GM23338 (cell line): Measurements from ENCODE around the gene SLC17A7. TPM values are rescaled to one million over a fixed set of nuclear protein-coding genes. Genes with fewer than 3 reads are reported as not detected.
A peak's percentile ranks its signal among the peaks of the same experiment; 100 is the strongest.

Experiments
- ATAC-seq: fragments of 200-7000 bp; cut with Tn5 transposase; 3 replicates; pipeline ENCODE4 v1.9.1; 2020
- DNase-seq: peaks from one replicate; pipeline ENCODE4 v3.0.0-alpha.2; 2015; ENCODE audit warnings: low spot score
- H2AFZ ChIP-seq: fragments of 200-600 bp; sonication (generic); 2 replicates; pipeline ENCODE4 v1.8.0; 2016; ENCODE audit warnings: antibody characterized with exemption, mild to moderate bottlenecking, moderate library complexity
- H3F3A ChIP-seq: fragments of 200-600 bp; sonication (generic); replicated peaks from 2 replicates; pipeline ENCODE4 v1.8.0; 2017; ENCODE audit warnings: antibody characterized with exemption, mixed run types, low read depth
- H3K27ac ChIP-seq: fragments of 200-600 bp; sonication (generic); 2 replicates; pipeline ENCODE4 v1.6.1; 2016; ENCODE audit warnings: low read depth
- H3K27me3 ChIP-seq: fragments of 200-600 bp; sonication (generic); 2 replicates; pipeline ENCODE4 v1.8.0; 2016; ENCODE audit warnings: mild to moderate bottlenecking, mixed run types, moderate library complexity; ENCODE audit not compliant: insufficient read depth
- H3K36me3 ChIP-seq: fragments of 200-600 bp; sonication (generic); 2 replicates; pipeline ENCODE4 v1.8.0; 2016; ENCODE audit warnings: mild to moderate bottlenecking; ENCODE audit not compliant: insufficient read depth
- H3K4me1 ChIP-seq: fragments of 200-600 bp; sonication (generic); 2 replicates; pipeline ENCODE4 v1.8.0; 2016; ENCODE audit warnings: mild to moderate bottlenecking, moderate library complexity; ENCODE audit not compliant: insufficient read depth
- H3K4me2 ChIP-seq: fragments of 200-600 bp; sonication (generic); 2 replicates; pipeline ENCODE4 v1.7.1; 2017; ENCODE audit warnings: mixed run types
- H3K4me3 ChIP-seq: fragments of 200-600 bp; sonication (generic); 2 replicates; pipeline ENCODE4 v1.6.1; 2016; ENCODE audit warnings: mixed run types
- H3K79me2 ChIP-seq: fragments of 200-600 bp; sonication (generic); replicated peaks from 2 replicates; pipeline ENCODE4 v1.8.0; 2017; ENCODE audit warnings: mild to moderate bottlenecking; ENCODE audit not compliant: insufficient read depth
- H3K9me2 ChIP-seq: fragments of 200-600 bp; sonication (generic); 2 replicates; pipeline ENCODE4 v1.8.0; 2017; ENCODE audit not compliant: insufficient read depth
- H4K20me1 ChIP-seq: fragments of 200-600 bp; sonication (generic); replicated peaks from 2 replicates; pipeline ENCODE4 v1.8.0; 2017; ENCODE audit warnings: mild to moderate bottlenecking; ENCODE audit not compliant: insufficient read depth
- H3K27ac Mint-ChIP-seq: 2 replicates; pipeline ENCODE4 v1.8.0; 2020; ENCODE audit warnings: inconsistent platforms, mild to moderate bottlenecking, moderate library complexity, mixed read lengths
- H3K27me3 Mint-ChIP-seq: 3 replicates; pipeline ENCODE4 v1.8.0; 2022; ENCODE audit warnings: low read depth, mild to moderate bottlenecking, moderate library complexity, mixed read lengths, inconsistent platforms; ENCODE audit not compliant: insufficient read depth, poor library complexity
- H3K36me3 Mint-ChIP-seq: 3 replicates; pipeline ENCODE4 v1.8.0; 2021; ENCODE audit warnings: low read depth, mild to moderate bottlenecking, inconsistent platforms, moderate library complexity, mixed read lengths
- H3K4me1 Mint-ChIP-seq: 3 replicates; pipeline ENCODE4 v1.8.0; 2020; ENCODE audit warnings: mild to moderate bottlenecking, inconsistent platforms, mixed read lengths
- H3K4me3 Mint-ChIP-seq: 3 replicates; pipeline ENCODE4 v1.8.0; 2021; ENCODE audit warnings: moderate library complexity, mild to moderate bottlenecking, inconsistent platforms, mixed read lengths
- H3K9me3 Mint-ChIP-seq: 3 replicates; pipeline ENCODE4 v1.8.0; 2020; ENCODE audit warnings: moderate library complexity, mild to moderate bottlenecking, inconsistent platforms, mixed read lengths
- CREB1 ChIP-seq: fragments of 250-450 bp; sonication (Bioruptor Pico); IDR thresholded peaks from 2 replicates; pipeline ENCODE4 v1.5.0; 2020; ENCODE audit warnings: low read depth, mild to moderate bottlenecking, moderate library complexity
- EZH2 ChIP-seq: fragments of 200-600 bp; sonication (generic); IDR thresholded peaks from one replicate; pipeline ENCODE4 v1.8.0; 2017; ENCODE audit warnings: antibody characterized with exemption, mild to moderate bottlenecking, low read depth; ENCODE audit not compliant: unreplicated experiment
- EZH2phosphoT487 ChIP-seq: fragments of 200-600 bp; sonication (generic); IDR thresholded peaks from one replicate; pipeline ENCODE4 v1.8.1; 2018; ENCODE audit warnings: antibody characterized with exemption; ENCODE audit not compliant: unreplicated experiment
- JUNB ChIP-seq: IDR thresholded peaks from one replicate; pipeline ENCODE4 v1.6.1; 2016; ENCODE audit warnings: antibody characterized with exemption; ENCODE audit not compliant: unreplicated experiment
- NANOG ChIP-seq: IDR thresholded peaks from 2 replicates; pipeline ENCODE4 v1.6.1; 2016; ENCODE audit warnings: antibody characterized with exemption, borderline replicate concordance
- POLR2AphosphoS5 ChIP-seq: IDR thresholded peaks from 2 replicates; pipeline ENCODE4 v1.6.1; 2016; ENCODE audit warnings: antibody characterized with exemption, low read depth
- STAT1 ChIP-seq: IDR thresholded peaks from one replicate; pipeline ENCODE4 v1.6.1; 2016; ENCODE audit warnings: antibody characterized with exemption; ENCODE audit not compliant: unreplicated experiment
- ZNF331 ChIP-seq: fragments of 250-450 bp; sonication (Bioruptor Pico); IDR thresholded peaks from 2 replicates; pipeline ENCODE4 v1.5.0; 2020; ENCODE audit warnings: low read depth, mild to moderate bottlenecking, moderate library complexity
- polyA plus RNA-seq: library from polyadenylated mRNA; unstranded; fragments of >200 nt; fragmentation: Nextera tagmentation; extraction: Ambion mirVana; gene quantifications from 2 replicates; pipeline ENCODE4 v1.2.1, GENCODE V29; 2016
- total RNA-seq: library from RNA; depleted of rRNA; stranded (reverse); fragments of >200 nt; shearing (Covaris generic); gene quantifications from 2 replicates; pipeline ENCODE4 v1.2.3, GENCODE V29; 2014
- TF ChIP-seq, protein P1 (sequence below), 2 experiments: fragments of 200-600 bp in 1 of 2; sonication (generic) in 1 of 2; conservative IDR thresholded peaks; 2 replicates each; pipeline versions ENCODE4 v1.5.1 to v1.6.1; 2016 to 2017; ENCODE audit warnings: antibody characterized with exemption in 2 of 2, low read depth in 2 of 2, mild to moderate bottlenecking in 2 of 2, moderate library complexity in 1 of 2
- TF ChIP-seq, protein P2 (sequence below): fragments of 250-450 bp; sonication (Bioruptor Pico); IDR thresholded peaks from 2 replicates; pipeline ENCODE4 v1.5.0; 2020; ENCODE audit warnings: mild to moderate bottlenecking, moderate library complexity
- TF ChIP-seq, protein P3 (sequence below): IDR thresholded peaks from 2 replicates; pipeline ENCODE4 v1.6.1; 2016; ENCODE audit warnings: antibody characterized with exemption
- TF ChIP-seq, protein P4 (sequence below): IDR thresholded peaks from one replicate; pipeline ENCODE4 v1.6.1; 2018; ENCODE audit warnings: antibody characterized with exemption; ENCODE audit not compliant: unreplicated experiment

SLC17A7 gene
- total and polyA plus RNA-seq, 2 experiments from 2014 or later, result 0.90 to 1.5 TPM

DNA sequence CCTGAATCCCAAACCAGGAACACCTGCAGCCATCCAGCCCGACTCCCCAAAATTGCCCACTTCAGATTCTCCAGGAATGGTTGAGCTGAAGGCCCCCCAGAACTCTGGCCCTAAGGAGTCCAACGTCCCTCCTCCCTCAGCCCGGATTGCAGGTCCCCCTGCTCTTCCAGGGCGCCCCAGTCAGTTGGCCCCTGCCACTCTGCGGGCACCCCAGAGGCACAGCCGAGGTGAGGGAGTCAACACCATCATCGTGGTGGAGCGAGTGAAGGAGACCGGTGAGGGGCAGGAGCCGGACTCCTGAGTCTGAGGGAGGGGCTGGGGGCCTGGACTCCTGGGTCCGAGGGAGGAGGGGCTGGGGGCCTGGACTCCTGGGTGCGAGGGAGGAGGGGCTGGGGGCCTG is 14.0 kb downstream of the SLC17A7 start (continued):
- TF ChIP-seq JUNB, result no peak

DNA sequence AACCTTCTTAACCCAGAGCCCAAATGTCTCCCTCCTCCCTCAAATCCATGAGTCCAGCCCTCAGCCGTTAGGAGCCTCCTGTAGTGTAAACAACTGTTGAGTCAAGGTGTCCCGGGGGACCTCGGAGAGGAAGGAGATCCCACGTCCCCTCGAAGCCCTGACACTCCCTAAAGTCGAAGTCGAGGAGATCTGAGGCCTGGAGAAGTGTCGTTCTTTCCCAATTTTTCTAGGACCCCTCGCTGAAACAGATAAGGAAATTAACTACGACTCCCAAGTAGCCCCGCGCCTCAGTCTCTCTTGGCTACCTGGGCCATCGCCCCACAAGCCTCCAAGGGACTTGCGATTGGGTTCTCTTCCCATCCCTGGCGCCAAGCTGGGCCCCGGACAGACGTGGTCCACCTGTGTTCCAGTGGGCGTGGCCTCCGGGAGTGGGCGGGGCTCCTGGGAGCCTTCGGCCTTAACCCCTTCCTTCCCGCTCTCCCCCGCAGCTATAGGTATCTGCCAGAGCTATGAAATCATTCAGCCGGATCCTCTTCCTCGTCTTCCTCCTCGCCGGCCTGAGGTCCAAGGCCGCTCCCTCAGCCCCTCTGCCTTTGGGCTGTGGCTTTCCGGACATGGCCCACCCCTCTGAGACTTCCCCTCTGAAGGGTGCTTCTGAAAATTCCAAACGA is 15.3 kb downstream of the SLC17A7 start:
- H3K9me3 Mint-ChIP-seq, result peaks cover 8% of the 10 kb centered on the region
- H3K36me3 Mint-ChIP-seq, result no peaks in the 10 kb centered on the region; the same call in 2 of the 3 replicates
- H3K79me2 ChIP-seq, result no peaks in the 10 kb centered on the region
- peaks cover 80% of the 10 kb centered on the region for H3K27me3 Mint-ChIP-seq
- no peaks in the 10 kb centered on the region for H3K9me2 ChIP-seq
- peak overlapping the region; percentile 48 for H3K4me3 ChIP-seq
- peak; percentile 98 for DNase-seq
- H3K36me3 ChIP-seq, result no peaks in the 10 kb centered on the region
- peak overlapping the region; percentile 98 for H3K4me2 ChIP-seq
- H3K4me1 ChIP-seq, result peaks cover 45% of the 10 kb centered on the region
- no peak overlapping the region for H3K27ac ChIP-seq
- ATAC-seq, result peak; percentile 41
- peak overlapping the region; percentile 5; the same call in 1 of the 2 replicates for H2AFZ ChIP-seq
- peak overlapping the region; percentile 60 for H3K4me3 Mint-ChIP-seq
- H3K27ac Mint-ChIP-seq, result no peak overlapping the region; the same call in 1 of the 2 replicates
- peaks cover 48% of the 10 kb centered on the region for H3F3A ChIP-seq
- peaks cover 84% of the 10 kb centered on the region for H3K27me3 ChIP-seq
- H4K20me1 ChIP-seq, result peaks cover 4% of the 10 kb centered on the region; the same call in 1 of the 2 replicates
- H3K4me1 Mint-ChIP-seq, result peaks cover 64% of the 10 kb centered on the region
- no peak for TF ChIP-seq EZH2
- TF ChIP-seq JUNB, result peak; percentile 56
- no peak for TF ChIP-seq CREB1 (CRISPR knock-in tag)
- TF ChIP-seq STAT1, result no peak
- TF ChIP-seq, protein P1, sequence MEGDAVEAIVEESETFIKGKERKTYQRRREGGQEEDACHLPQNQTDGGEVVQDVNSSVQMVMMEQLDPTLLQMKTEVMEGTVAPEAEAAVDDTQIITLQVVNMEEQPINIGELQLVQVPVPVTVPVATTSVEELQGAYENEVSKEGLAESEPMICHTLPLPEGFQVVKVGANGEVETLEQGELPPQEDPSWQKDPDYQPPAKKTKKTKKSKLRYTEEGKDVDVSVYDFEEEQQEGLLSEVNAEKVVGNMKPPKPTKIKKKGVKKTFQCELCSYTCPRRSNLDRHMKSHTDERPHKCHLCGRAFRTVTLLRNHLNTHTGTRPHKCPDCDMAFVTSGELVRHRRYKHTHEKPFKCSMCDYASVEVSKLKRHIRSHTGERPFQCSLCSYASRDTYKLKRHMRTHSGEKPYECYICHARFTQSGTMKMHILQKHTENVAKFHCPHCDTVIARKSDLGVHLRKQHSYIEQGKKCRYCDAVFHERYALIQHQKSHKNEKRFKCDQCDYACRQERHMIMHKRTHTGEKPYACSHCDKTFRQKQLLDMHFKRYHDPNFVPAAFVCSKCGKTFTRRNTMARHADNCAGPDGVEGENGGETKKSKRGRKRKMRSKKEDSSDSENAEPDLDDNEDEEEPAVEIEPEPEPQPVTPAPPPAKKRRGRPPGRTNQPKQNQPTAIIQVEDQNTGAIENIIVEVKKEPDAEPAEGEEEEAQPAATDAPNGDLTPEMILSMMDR (conservative IDR thresholded peaks at IDR 0.05; ENCODE audit: low read depth in 2 of 2), result no peak
- no peak for TF ChIP-seq ZNF331
- TF ChIP-seq EZH2phosphoT487, result no peak
- TF ChIP-seq, protein P2, sequence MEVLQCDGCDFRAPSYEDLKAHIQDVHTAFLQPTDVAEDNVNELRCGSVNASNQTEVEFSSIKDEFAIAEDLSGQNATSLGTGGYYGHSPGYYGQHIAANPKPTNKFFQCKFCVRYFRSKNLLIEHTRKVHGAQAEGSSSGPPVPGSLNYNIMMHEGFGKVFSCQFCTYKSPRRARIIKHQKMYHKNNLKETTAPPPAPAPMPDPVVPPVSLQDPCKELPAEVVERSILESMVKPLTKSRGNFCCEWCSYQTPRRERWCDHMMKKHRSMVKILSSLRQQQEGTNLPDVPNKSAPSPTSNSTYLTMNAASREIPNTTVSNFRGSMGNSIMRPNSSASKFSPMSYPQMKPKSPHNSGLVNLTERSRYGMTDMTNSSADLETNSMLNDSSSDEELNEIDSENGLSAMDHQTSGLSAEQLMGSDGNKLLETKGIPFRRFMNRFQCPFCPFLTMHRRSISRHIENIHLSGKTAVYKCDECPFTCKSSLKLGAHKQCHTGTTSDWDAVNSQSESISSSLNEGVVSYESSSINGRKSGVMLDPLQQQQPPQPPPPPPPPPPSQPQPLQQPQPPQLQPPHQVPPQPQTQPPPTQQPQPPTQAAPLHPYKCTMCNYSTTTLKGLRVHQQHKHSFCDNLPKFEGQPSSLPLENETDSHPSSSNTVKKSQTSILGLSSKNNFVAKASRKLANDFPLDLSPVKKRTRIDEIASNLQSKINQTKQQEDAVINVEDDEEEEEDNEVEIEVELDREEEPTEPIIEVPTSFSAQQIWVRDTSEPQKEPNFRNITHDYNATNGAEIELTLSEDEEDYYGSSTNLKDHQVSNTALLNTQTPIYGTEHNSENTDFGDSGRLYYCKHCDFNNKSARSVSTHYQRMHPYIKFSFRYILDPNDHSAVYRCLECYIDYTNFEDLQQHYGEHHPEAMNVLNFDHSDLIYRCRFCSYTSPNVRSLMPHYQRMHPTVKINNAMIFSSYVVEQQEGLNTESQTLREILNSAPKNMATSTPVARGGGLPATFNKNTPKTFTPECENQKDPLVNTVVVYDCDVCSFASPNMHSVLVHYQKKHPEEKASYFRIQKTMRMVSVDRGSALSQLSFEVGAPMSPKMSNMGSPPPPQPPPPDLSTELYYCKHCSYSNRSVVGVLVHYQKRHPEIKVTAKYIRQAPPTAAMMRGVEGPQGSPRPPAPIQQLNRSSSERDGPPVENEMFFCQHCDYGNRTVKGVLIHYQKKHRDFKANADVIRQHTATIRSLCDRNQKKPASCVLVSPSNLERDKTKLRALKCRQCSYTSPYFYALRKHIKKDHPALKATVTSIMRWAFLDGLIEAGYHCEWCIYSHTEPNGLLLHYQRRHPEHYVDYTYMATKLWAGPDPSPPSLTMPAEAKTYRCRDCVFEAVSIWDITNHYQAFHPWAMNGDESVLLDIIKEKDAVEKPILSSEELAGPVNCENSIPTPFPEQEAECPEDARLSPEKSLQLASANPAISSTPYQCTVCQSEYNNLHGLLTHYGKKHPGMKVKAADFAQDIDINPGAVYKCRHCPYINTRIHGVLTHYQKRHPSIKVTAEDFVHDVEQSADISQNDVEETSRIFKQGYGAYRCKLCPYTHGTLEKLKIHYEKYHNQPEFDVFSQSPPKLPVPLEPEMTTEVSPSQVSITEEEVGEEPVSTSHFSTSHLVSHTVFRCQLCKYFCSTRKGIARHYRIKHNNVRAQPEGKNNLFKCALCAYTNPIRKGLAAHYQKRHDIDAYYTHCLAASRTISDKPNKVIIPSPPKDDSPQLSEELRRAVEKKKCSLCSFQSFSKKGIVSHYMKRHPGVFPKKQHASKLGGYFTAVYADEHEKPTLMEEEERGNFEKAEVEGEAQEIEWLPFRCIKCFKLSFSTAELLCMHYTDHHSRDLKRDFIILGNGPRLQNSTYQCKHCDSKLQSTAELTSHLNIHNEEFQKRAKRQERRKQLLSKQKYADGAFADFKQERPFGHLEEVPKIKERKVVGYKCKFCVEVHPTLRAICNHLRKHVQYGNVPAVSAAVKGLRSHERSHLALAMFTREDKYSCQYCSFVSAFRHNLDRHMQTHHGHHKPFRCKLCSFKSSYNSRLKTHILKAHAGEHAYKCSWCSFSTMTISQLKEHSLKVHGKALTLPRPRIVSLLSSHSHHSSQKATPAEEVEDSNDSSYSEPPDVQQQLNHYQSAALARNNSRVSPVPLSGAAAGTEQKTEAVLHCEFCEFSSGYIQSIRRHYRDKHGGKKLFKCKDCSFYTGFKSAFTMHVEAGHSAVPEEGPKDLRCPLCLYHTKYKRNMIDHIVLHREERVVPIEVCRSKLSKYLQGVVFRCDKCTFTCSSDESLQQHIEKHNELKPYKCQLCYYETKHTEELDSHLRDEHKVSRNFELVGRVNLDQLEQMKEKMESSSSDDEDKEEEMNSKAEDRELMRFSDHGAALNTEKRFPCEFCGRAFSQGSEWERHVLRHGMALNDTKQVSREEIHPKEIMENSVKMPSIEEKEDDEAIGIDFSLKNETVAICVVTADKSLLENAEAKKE, result no peak
- 0 out of 2 replicates have a peak, but pooled peaks have one; percentile 16 for TF ChIP-seq POLR2AphosphoS5
- no peak for TF ChIP-seq NANOG
- TF ChIP-seq, protein P3, sequence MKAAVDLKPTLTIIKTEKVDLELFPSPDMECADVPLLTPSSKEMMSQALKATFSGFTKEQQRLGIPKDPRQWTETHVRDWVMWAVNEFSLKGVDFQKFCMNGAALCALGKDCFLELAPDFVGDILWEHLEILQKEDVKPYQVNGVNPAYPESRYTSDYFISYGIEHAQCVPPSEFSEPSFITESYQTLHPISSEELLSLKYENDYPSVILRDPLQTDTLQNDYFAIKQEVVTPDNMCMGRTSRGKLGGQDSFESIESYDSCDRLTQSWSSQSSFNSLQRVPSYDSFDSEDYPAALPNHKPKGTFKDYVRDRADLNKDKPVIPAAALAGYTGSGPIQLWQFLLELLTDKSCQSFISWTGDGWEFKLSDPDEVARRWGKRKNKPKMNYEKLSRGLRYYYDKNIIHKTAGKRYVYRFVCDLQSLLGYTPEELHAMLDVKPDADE, result peak; percentile 34; the same call in 1 of the 2 replicates
- TF ChIP-seq, protein P4, sequence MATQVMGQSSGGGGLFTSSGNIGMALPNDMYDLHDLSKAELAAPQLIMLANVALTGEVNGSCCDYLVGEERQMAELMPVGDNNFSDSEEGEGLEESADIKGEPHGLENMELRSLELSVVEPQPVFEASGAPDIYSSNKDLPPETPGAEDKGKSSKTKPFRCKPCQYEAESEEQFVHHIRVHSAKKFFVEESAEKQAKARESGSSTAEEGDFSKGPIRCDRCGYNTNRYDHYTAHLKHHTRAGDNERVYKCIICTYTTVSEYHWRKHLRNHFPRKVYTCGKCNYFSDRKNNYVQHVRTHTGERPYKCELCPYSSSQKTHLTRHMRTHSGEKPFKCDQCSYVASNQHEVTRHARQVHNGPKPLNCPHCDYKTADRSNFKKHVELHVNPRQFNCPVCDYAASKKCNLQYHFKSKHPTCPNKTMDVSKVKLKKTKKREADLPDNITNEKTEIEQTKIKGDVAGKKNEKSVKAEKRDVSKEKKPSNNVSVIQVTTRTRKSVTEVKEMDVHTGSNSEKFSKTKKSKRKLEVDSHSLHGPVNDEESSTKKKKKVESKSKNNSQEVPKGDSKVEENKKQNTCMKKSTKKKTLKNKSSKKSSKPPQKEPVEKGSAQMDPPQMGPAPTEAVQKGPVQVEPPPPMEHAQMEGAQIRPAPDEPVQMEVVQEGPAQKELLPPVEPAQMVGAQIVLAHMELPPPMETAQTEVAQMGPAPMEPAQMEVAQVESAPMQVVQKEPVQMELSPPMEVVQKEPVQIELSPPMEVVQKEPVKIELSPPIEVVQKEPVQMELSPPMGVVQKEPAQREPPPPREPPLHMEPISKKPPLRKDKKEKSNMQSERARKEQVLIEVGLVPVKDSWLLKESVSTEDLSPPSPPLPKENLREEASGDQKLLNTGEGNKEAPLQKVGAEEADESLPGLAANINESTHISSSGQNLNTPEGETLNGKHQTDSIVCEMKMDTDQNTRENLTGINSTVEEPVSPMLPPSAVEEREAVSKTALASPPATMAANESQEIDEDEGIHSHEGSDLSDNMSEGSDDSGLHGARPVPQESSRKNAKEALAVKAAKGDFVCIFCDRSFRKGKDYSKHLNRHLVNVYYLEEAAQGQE, result no peak
